ENCODE measurements around the gene LAPTM5. TPM values are rescaled to one million over a fixed set of nuclear protein-coding genes. Genes with fewer than 3 reads are reported as not detected.

The LAPTM5 gene
- total RNA-seq, 1 experiment from 2014 or later: 1.5 TPM

DNA sequence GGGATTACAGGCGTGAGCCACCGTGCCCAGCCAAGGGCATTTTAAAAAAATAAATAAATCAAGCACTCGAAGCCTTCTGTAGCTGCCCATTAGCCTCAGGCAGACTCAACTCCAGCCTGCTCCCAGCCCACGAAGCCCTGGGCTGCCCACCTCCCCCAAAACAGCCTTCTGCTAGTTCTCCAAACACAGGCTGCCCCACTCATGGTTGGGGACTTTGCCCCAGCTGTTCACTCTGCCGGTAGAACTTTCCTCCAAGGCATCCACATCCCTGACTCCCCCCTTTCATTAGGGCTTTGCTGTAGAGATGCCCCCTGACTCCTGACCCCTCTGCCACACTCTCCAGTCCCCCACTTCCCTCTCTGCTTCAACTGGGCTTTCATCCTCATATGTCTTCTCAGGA, 29.7 kb upstream of the LAPTM5 start:
- ChIA-PET RAD21 (ENCODE audit: low non-redundant PET in 1 of 2, low total read pairs in 2 of 2, uncharacterized antibody in 2 of 2, unreplicated experiment in 2 of 2) (no interaction called here), POLR2A (interaction anchor here (1.6 kb wide), 1 partner anchor 69 kb away, joined by 4 read pairs; no protein-coding TSS in a partner anchor), CTCF (interaction anchor here (1.2 to 6.3 kb wide), 3 partner anchors 14 to 124 kb away, joined by 3 to 95 read pairs (median 5); no protein-coding TSS in a partner anchor)
- Histone ChIP-seq H3K9ac (ENCODE audit: low read length) (no peak overlapping the region), H2AFZ (ENCODE audit: low read depth, low read length, poor library complexity, severe bottlenecking) (no peak overlapping the region), H3K4me2 (ENCODE audit: low read length) (no peak overlapping the region), H3K9me3 (ENCODE audit: control insufficient read depth in 1 of 2, insufficient read depth in 1 of 2, low read depth in 1 of 2, low read length in 2 of 2) (no peaks in the 10 kb centered on the region), H3K4me1 (ENCODE audit: control insufficient read depth in 1 of 2, insufficient read depth in 2 of 2, low read length in 2 of 2) (peaks cover 14 to 22% of the 10 kb centered on the region in 2 experiments; a peak in 3 of 4 replicates), H3K27ac (ENCODE audit: low read depth, low read length) (no peak overlapping the region), H3K4me3 (replicated peaks in 1 of 2; ENCODE audit: low read depth in 1 of 2, low read length in 2 of 2) (no peak overlapping the region), H3K79me2 (ENCODE audit: insufficient read depth, low read length) (no peaks in the 10 kb centered on the region), H3K27me3 (ENCODE audit: insufficient read depth, low read length) (peaks cover 13% of the 10 kb centered on the region), H4K20me1 (ENCODE audit: insufficient read depth) (no peaks in the 10 kb centered on the region), H3K36me3 (ENCODE audit: control insufficient read depth in 1 of 2, insufficient read depth in 2 of 2, low read length in 2 of 2) (no peaks in the 10 kb centered on the region), H3K9me2 (ENCODE audit: insufficient read depth) (no peaks in the 10 kb centered on the region)
- TF ChIP-seq YY1 (IDR thresholded peaks at IDR 0.05; ENCODE audit: extremely low read depth, insufficient replicate concordance, low read depth, low read length) (no peak), EZH2 (IDR thresholded peaks at IDR 0.05) (no peak), RAD21 (IDR thresholded peaks at IDR 0.05; ENCODE audit: low read depth) (no peak), FOSL1 (IDR thresholded peaks at IDR 0.05; ENCODE audit: low read depth) (no peak), TCF7L2 (IDR thresholded peaks at IDR 0.05; ENCODE audit: borderline replicate concordance, extremely low read depth, insufficient read depth, insufficient read length) (no peak), CEBPB (IDR thresholded peaks at IDR 0.05; ENCODE audit: low read depth) (no peak), JUND (IDR thresholded peaks at IDR 0.05) (no peak), SRF (IDR thresholded peaks at IDR 0.05; ENCODE audit: low read depth) (no peak)
- TF ChIP-seq, protein P1, sequence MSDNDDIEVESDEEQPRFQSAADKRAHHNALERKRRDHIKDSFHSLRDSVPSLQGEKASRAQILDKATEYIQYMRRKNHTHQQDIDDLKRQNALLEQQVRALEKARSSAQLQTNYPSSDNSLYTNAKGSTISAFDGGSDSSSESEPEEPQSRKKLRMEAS (IDR thresholded peaks at IDR 0.05): no peak
- TF ChIP-seq, protein P2, sequence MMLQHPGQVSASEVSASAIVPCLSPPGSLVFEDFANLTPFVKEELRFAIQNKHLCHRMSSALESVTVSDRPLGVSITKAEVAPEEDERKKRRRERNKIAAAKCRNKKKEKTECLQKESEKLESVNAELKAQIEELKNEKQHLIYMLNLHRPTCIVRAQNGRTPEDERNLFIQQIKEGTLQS (IDR thresholded peaks at IDR 0.05): no peak
- TF ChIP-seq, protein P3, sequence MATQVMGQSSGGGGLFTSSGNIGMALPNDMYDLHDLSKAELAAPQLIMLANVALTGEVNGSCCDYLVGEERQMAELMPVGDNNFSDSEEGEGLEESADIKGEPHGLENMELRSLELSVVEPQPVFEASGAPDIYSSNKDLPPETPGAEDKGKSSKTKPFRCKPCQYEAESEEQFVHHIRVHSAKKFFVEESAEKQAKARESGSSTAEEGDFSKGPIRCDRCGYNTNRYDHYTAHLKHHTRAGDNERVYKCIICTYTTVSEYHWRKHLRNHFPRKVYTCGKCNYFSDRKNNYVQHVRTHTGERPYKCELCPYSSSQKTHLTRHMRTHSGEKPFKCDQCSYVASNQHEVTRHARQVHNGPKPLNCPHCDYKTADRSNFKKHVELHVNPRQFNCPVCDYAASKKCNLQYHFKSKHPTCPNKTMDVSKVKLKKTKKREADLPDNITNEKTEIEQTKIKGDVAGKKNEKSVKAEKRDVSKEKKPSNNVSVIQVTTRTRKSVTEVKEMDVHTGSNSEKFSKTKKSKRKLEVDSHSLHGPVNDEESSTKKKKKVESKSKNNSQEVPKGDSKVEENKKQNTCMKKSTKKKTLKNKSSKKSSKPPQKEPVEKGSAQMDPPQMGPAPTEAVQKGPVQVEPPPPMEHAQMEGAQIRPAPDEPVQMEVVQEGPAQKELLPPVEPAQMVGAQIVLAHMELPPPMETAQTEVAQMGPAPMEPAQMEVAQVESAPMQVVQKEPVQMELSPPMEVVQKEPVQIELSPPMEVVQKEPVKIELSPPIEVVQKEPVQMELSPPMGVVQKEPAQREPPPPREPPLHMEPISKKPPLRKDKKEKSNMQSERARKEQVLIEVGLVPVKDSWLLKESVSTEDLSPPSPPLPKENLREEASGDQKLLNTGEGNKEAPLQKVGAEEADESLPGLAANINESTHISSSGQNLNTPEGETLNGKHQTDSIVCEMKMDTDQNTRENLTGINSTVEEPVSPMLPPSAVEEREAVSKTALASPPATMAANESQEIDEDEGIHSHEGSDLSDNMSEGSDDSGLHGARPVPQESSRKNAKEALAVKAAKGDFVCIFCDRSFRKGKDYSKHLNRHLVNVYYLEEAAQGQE (IDR thresholded peaks at IDR 0.05; ENCODE audit: low read depth): no peak
- intact Hi-C loops (cut with micrococcal nuclease): no loop called here
- BruUV-seq (replicated peaks): no TSS peak
- ATAC-seq: no peak
- no peak for DNase-seq (ENCODE audit: low read depth, low spot score)

Measured in HCT116 (cell line).